D721Med (cell line): ENCODE data around the gene ASF1A.

ENCODE experiments used
- DNase-seq: peaks from one replicate; pipeline ENCODE4 v3.0.0; 2011; ENCODE audit warnings: low spot score; ENCODE audit not compliant: insufficient read length
- FAIRE-seq: peaks from 2 replicates; lab custom pipeline; 2011; peaks lifted over from hg19 to GRCh38; lab: Jason Lieb, UNC
- CTCF ChIP-seq: IDR thresholded peaks from 2 replicates; pipeline ENCODE4 v1.5.1; 2012; ENCODE audit warnings: mild to moderate bottlenecking, control low read depth; ENCODE audit not compliant: insufficient read depth; ENCODE audit errors: missing control alignments

ASF1A gene

GRCh38 chr6:118908441-118908840 lies 14.5 kb downstream of the ASF1A start:
- no peak for FAIRE-seq

GRCh38 chr6:118912646-118913045 lies 18.7 kb downstream of the ASF1A start:
- FAIRE-seq (peak; percentile 97), DNase-seq (no peak)
- TF ChIP-seq CTCF = no peak

More at GRCh38 chr6:118908441-118908840, 14.5 kb downstream of the ASF1A start:
- DNase-seq = no peak
- TF ChIP-seq CTCF = no peak

- FAIRE-seq (peak; percentile 77), DNase-seq (no peak)
- TF ChIP-seq CTCF = peak; percentile 13
These were observed 19.2 kb downstream of the ASF1A start for GRCh38 chr6:118913161-118913560.

- DNase-seq = no peak
- FAIRE-seq = no peak
- no peak for TF ChIP-seq CTCF
These were observed 20.6 kb downstream of the ASF1A start for GRCh38 chr6:118914598-118914997.

- DNase-seq (no peak), FAIRE-seq (peak; percentile 21)
- no peak for TF ChIP-seq CTCF
These were observed 23.8 kb downstream of the ASF1A start for GRCh38 chr6:118917546-118918328.

- TF ChIP-seq CTCF = no peak
- no peak for DNase-seq
- peak; percentile 21 for FAIRE-seq
These were observed 24.4 kb downstream of the ASF1A start for GRCh38 chr6:118918329-118918725.

- DNase-seq (no peak), FAIRE-seq (no peak)
- no peak for TF ChIP-seq CTCF
These were observed 27.1 kb downstream of the ASF1A start for GRCh38 chr6:118921084-118921483.
